OCI-LY3 (cell line): Measurements from ENCODE around the gene UNC5C.

ENCODE experiments used
- CTCF ChIP-seq: fragments of 200-600, 300-600 bp; sonication (generic); IDR thresholded peaks from 2 replicates; pipeline ENCODE4 v1.5.1; 2014; ENCODE audit warnings: antibody characterized with exemption, low read length, low read depth
- EZH2phosphoT487 ChIP-seq: fragments of 200-600 bp; shearing (Covaris generic); IDR thresholded peaks from 2 replicates; pipeline ENCODE4 v1.6.1; 2018; ENCODE audit warnings: antibody characterized with exemption, mixed run types, low read depth

GRCh38 chr4:95580226-95580625, 31.5 kb upstream of the UNC5C start:
- TF ChIP-seq EZH2phosphoT487 (no peak), CTCF (no peak)
